Ishikawa (cell line): ENCODE data around the gene NMRK1.

ENCODE experiments used
- CEBPB ChIP-seq: IDR thresholded peaks from 2 replicates; pipeline ENCODE4 v1.6.1; 2012
- CREB1 ChIP-seq: IDR thresholded peaks from 2 replicates; pipeline ENCODE4 v1.6.1; 2012; ENCODE audit warnings: low read depth
- EGR1 ChIP-seq: IDR thresholded peaks from 2 replicates; pipeline ENCODE4 v1.6.1; 2012
- EP300 ChIP-seq: IDR thresholded peaks from 2 replicates; pipeline ENCODE4 v1.6.1; 2012; ENCODE audit warnings: borderline replicate concordance
- FOXM1 ChIP-seq: IDR thresholded peaks from 2 replicates; pipeline ENCODE4 v1.6.1; 2012; ENCODE audit warnings: low read depth, borderline replicate concordance
- NFIC ChIP-seq: IDR thresholded peaks from 2 replicates; pipeline ENCODE4 v1.6.1; 2012
- RAD21 ChIP-seq: IDR thresholded peaks from 2 replicates; pipeline ENCODE4 v1.6.1; 2012; ENCODE audit warnings: low read depth
- TAF1 ChIP-seq: IDR thresholded peaks from 2 replicates; pipeline ENCODE4 v1.6.1; 2012; ENCODE audit warnings: low read depth, mild to moderate bottlenecking
- TCF12 ChIP-seq: IDR thresholded peaks from 2 replicates; pipeline ENCODE4 v1.6.1; 2012; ENCODE audit warnings: low read depth
- TEAD4 ChIP-seq: IDR thresholded peaks from 2 replicates; pipeline ENCODE4 v1.6.1; 2012
- YY1 ChIP-seq: IDR thresholded peaks from 2 replicates; pipeline ENCODE4 v1.6.1; 2012; ENCODE audit warnings: low read depth
- ZBTB7A ChIP-seq: IDR thresholded peaks from 2 replicates; pipeline ENCODE4 v1.6.1; 2012; ENCODE audit warnings: low read depth
- TF ChIP-seq, protein P1 (sequence below): IDR thresholded peaks from 2 replicates; pipeline ENCODE4 v1.6.1; 2012
- TF ChIP-seq, protein P2 (sequence below): IDR thresholded peaks from 2 replicates; pipeline ENCODE4 v1.6.1; 2012
- TF ChIP-seq, protein P3 (sequence below): IDR thresholded peaks from 2 replicates; pipeline ENCODE4 v1.6.1; 2012; ENCODE audit warnings: low read depth, mild to moderate bottlenecking

The NMRK1 gene

DNA sequence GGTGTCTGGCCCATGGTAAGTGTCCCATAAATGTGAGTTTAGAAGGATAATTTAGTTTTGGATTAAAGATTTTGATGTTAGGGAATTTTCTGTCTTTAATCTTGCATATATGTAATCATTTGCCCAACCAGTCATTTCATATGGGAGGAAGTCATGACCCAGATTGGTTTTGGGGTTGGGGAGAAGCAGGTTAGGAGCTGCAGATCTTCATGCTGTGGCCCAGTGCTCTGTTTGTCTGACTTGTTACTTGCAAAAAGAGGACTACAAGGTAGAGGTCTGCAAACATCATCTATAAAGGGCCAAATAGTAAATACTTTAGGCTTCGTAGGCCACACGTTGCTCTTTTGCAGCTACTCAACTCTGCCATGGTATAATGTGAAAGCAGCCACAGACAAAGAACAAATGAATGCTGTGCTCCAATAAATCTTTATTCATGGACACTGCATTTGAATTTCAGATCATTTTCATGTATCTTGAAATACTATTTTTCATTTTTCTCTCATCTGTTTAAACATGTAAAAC lies 17.1 kb upstream of the NMRK1 start:
- no peak for TF ChIP-seq TEAD4
- TF ChIP-seq, protein P1, sequence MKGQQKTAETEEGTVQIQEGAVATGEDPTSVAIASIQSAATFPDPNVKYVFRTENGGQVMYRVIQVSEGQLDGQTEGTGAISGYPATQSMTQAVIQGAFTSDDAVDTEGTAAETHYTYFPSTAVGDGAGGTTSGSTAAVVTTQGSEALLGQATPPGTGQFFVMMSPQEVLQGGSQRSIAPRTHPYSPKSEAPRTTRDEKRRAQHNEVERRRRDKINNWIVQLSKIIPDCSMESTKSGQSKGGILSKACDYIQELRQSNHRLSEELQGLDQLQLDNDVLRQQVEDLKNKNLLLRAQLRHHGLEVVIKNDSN: no peak
- TF ChIP-seq NFIC: no peak
- TF ChIP-seq EGR1: no peak
- no peak for TF ChIP-seq ZBTB7A
- TF ChIP-seq, protein P2, sequence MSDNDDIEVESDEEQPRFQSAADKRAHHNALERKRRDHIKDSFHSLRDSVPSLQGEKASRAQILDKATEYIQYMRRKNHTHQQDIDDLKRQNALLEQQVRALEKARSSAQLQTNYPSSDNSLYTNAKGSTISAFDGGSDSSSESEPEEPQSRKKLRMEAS: no peak
- no peak for TF ChIP-seq CREB1
- no peak for TF ChIP-seq EP300
- TF ChIP-seq TCF12: no peak
- TF ChIP-seq RAD21: no peak

DNA sequence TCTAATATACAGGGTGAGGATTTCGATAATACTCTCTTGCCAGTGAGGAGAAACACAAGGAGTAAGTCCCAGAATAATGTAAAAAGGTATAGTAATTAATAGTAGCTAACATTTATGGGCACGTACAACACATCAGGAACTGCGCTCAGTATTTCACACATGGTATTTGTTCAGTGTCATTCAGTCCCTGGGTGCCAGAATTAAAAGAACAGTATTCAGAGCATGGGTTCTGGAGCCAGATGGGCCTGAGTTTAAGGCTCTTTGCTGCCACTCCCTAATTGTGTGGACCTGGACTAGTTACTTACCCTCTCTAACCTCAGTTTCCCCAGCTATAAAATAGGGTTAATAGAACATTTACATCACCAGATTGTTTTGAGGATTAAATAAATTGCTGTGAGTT lies 16.7 kb upstream of the NMRK1 start:
- TF ChIP-seq CREB1 (no peak), ZBTB7A (no peak), TAF1 (no peak), CEBPB (no peak)

DNA sequence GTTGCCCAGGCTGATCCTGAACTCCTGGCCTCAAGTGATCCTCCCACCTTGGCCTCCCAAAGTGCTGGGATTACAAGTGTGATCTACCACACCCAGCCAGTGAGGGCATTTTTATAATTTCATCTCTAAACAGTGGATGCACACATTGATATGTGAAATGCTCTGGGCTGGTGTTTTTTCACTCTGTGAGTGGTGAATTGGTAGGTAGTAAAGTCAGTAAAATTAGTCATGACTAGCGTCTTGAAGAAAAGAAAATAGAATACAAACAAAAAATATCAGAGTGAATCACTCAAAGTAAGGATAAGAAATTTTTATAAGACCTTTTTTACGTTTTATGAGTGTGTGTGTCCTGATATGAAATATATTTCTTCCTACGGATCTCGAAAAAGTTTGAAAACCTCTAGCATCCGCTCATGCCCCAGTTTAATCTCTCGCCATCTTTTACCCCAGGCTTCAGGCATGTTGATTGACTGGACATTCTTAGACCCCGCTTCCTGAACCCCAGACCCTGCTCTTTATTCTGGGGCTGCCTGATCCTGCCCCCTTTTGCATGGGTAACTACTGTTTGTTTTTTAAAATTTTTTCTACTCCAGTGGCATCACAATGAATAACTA lies 14.3 kb upstream of the NMRK1 start:
- TF ChIP-seq FOXM1 (no peak), TEAD4 (no peak), CEBPB (no peak), CREB1 (no peak), EGR1 (no peak), TCF12 (no peak), TAF1 (no peak), NFIC (no peak), EP300 (no peak), RAD21 (no peak), YY1 (no peak), ZBTB7A (no peak)
- TF ChIP-seq, protein P1: no peak
- TF ChIP-seq, protein P2: no peak
- TF ChIP-seq, protein P3, sequence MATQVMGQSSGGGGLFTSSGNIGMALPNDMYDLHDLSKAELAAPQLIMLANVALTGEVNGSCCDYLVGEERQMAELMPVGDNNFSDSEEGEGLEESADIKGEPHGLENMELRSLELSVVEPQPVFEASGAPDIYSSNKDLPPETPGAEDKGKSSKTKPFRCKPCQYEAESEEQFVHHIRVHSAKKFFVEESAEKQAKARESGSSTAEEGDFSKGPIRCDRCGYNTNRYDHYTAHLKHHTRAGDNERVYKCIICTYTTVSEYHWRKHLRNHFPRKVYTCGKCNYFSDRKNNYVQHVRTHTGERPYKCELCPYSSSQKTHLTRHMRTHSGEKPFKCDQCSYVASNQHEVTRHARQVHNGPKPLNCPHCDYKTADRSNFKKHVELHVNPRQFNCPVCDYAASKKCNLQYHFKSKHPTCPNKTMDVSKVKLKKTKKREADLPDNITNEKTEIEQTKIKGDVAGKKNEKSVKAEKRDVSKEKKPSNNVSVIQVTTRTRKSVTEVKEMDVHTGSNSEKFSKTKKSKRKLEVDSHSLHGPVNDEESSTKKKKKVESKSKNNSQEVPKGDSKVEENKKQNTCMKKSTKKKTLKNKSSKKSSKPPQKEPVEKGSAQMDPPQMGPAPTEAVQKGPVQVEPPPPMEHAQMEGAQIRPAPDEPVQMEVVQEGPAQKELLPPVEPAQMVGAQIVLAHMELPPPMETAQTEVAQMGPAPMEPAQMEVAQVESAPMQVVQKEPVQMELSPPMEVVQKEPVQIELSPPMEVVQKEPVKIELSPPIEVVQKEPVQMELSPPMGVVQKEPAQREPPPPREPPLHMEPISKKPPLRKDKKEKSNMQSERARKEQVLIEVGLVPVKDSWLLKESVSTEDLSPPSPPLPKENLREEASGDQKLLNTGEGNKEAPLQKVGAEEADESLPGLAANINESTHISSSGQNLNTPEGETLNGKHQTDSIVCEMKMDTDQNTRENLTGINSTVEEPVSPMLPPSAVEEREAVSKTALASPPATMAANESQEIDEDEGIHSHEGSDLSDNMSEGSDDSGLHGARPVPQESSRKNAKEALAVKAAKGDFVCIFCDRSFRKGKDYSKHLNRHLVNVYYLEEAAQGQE: no peak

DNA sequence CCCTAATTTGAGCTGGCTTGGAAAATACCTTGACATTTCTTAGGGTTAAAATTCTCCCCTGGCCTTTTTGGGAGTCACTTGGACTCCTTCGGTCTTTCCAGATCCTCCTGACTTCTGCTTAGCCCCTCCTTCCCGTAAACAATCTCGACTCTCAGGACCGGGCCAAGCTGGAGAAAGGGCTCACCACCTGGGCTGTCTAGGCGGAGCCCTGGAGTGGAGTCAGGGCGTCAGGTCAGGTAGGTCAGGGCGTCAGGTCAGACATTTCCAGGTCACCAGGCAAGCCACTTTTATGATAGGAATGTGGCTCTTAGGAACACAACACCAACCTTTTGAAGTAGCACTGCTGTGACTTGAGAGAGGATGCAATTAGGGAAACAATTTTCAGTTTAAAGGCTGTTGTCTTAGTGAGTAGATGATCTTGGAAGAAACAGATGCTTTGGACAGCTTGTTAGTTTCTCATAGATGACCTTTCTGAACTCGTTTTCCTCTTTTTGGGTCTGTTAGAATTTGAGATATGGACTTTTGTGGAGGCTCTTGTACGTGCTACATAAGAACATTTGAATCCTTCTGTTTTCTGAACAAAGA lies 13.1 kb upstream of the NMRK1 start:
- TF ChIP-seq CEBPB (no peak), TAF1 (no peak), EP300 (no peak), CREB1 (no peak), RAD21 (no peak), TCF12 (no peak), EGR1 (no peak), ZBTB7A (no peak), NFIC (no peak), TEAD4 (no peak), FOXM1 (no peak), YY1 (no peak)
- TF ChIP-seq, protein P2: no peak
- TF ChIP-seq, protein P3: no peak
- TF ChIP-seq, protein P1: no peak

DNA sequence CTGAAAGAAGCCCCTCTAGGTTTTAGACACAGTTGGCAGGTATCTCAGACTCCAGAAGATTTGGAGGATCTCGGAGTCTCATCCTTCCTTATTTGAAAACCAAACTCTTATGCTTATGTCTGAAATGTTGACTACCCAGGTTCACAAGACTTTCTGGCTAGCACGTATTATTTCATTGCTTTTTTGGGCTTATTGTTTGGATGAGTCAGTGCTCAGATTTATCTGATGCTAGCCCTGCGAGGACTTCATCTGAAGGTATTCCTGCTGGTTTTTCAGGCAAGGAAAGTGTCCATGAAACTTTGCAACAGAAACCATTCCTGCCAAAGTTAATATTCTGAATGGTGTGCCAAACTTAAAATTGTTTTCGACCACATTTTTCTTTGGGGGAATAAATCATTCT lies 8.8 kb upstream of the NMRK1 start:
- no peak for TF ChIP-seq TCF12
- TF ChIP-seq CEBPB: no peak
- no peak for TF ChIP-seq CREB1
- no peak for TF ChIP-seq EP300
- no peak for TF ChIP-seq TEAD4
- TF ChIP-seq, protein P3: no peak
- no peak for TF ChIP-seq TAF1
- TF ChIP-seq EGR1: no peak
- TF ChIP-seq YY1: no peak
- no peak for TF ChIP-seq ZBTB7A
- TF ChIP-seq RAD21: no peak
- TF ChIP-seq, protein P1: no peak
